ENCODE data around the gene ANKRD33. TPM values are rescaled to one million over a fixed set of nuclear protein-coding genes. Genes with fewer than 3 reads are reported as not detected.

The ANKRD33 gene
- total RNA-seq, 2 experiments from 2014 or later = not detected

DNA sequence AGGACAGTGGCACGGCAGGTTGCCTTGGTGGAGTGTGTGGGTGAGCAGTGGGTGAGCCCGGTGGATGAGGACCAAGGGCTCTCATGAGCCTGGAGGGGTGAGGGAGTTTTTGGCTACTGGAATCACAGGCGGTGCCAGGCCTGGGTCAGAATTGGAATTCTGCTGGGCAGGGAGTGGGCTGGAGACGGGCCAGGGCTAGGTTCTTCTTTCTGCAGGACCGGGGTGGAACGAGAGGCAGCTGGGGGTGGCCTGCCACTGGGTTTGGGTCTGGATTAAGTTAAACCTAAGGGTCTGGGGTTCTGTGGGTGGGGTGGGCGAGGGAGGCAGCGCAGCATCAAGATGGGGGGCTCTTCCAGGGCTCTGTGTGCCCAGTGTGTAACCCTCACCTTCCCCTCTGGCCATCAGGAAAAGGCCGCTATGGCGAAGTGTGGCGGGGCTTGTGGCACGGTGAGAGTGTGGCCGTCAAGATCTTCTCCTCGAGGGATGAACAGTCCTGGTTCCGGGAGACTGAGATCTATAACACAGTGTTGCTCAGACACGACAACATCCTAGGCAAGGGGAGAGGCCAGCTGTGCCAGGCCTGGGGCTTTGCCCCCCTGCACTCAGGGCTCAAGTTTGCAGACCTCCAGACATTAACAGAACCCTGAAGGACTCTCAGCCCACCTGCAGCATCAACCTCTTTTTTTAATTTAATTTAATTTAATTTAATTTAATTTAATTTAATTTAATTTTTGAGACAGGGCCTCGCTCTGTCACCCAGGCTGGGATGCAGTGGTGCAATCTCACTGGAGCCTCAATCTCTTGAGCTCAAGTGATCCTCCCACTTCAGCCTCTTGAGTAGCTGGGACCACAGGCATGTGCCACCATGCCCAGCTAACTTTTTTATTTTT, 26.4 kb downstream of the ANKRD33 start:
- no peak for TF ChIP-seq EZH2phosphoT487 (IDR thresholded peaks at IDR 0.05; ENCODE audit: borderline replicate concordance, low read depth, low read length)
- TF ChIP-seq, protein P1, sequence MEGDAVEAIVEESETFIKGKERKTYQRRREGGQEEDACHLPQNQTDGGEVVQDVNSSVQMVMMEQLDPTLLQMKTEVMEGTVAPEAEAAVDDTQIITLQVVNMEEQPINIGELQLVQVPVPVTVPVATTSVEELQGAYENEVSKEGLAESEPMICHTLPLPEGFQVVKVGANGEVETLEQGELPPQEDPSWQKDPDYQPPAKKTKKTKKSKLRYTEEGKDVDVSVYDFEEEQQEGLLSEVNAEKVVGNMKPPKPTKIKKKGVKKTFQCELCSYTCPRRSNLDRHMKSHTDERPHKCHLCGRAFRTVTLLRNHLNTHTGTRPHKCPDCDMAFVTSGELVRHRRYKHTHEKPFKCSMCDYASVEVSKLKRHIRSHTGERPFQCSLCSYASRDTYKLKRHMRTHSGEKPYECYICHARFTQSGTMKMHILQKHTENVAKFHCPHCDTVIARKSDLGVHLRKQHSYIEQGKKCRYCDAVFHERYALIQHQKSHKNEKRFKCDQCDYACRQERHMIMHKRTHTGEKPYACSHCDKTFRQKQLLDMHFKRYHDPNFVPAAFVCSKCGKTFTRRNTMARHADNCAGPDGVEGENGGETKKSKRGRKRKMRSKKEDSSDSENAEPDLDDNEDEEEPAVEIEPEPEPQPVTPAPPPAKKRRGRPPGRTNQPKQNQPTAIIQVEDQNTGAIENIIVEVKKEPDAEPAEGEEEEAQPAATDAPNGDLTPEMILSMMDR (conservative IDR thresholded peaks at IDR 0.05; ENCODE audit: low read length) = no peak
- no peaks in the 10 kb centered on the region for H3K36me3 ChIP-seq (ENCODE audit: insufficient read depth, low read length)
- intact Hi-C loops (cut with micrococcal nuclease; ENCODE audit: unreplicated experiment) = no loop called here
- H2AFZ ChIP-seq (ENCODE audit: low read length) = no peak overlapping the region
- H3K79me2 ChIP-seq (ENCODE audit: insufficient read depth, low read depth, low read length) = no peaks in the 10 kb centered on the region
- H4K20me1 ChIP-seq (ENCODE audit: insufficient read depth, low read length) = no peaks in the 10 kb centered on the region
- H3K4me2 ChIP-seq (ENCODE audit: low read length) = no peak overlapping the region
- no peak overlapping the region for H3K4me3 ChIP-seq (ENCODE audit: low read depth, low read length, poor library complexity, severe bottlenecking)
- no peaks in the 10 kb centered on the region for H3K9me2 ChIP-seq (ENCODE audit: insufficient read depth, low read length)
- H3K27ac ChIP-seq (ENCODE audit: low read depth, low read length, poor library complexity, severe bottlenecking) = no peak overlapping the region
- H3K9me3 ChIP-seq (ENCODE audit: low read length) = no peaks in the 10 kb centered on the region
- POLR2A ChIA-PET = no interaction called here
- CTCF ChIA-PET (ENCODE audit: unreplicated experiment) = no interaction called here
- no TSS peak for BruUV-seq (replicated peaks)
- no peaks in the 10 kb centered on the region for H3K4me1 ChIP-seq (ENCODE audit: insufficient read depth, low read length, poor library complexity, severe bottlenecking)
- DNase-seq (ENCODE audit: low spot score) = no peak

DNA sequence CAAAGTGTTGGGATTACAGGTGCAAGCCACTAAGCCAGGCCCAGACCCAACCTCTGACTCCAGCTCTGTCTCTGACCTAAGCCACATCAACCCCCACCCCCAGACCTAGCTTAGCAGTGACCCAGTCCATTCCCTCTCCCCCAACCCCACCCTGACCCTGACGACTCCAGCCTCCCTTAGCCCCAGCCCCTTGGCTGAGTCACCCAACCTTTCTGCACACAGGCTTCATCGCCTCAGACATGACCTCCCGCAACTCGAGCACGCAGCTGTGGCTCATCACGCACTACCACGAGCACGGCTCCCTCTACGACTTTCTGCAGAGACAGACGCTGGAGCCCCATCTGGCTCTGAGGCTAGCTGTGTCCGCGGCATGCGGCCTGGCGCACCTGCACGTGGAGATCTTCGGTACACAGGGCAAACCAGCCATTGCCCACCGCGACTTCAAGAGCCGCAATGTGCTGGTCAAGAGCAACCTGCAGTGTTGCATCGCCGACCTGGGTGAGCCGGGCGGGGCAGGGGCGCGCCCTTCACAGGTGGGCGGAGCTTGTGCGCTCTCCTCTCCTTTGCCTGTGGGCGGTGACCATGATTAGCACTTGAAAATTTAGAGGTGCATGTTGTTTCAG, 27.2 kb downstream of the ANKRD33 start:
- no peak for DNase-seq (ENCODE audit: low spot score)
- Histone ChIP-seq H3K4me3 (ENCODE audit: low read depth, low read length, poor library complexity, severe bottlenecking) (no peak overlapping the region), H3K79me2 (ENCODE audit: insufficient read depth, low read depth, low read length) (no peaks in the 10 kb centered on the region), H3K4me1 (ENCODE audit: insufficient read depth, low read length, poor library complexity, severe bottlenecking) (no peaks in the 10 kb centered on the region), H3K4me2 (ENCODE audit: low read length) (no peak overlapping the region), H3K36me3 (ENCODE audit: insufficient read depth, low read length) (no peaks in the 10 kb centered on the region), H3K9me3 (ENCODE audit: low read length) (no peaks in the 10 kb centered on the region), H3K9me2 (ENCODE audit: insufficient read depth, low read length) (no peaks in the 10 kb centered on the region), H4K20me1 (ENCODE audit: insufficient read depth, low read length) (no peaks in the 10 kb centered on the region), H3K27ac (ENCODE audit: low read depth, low read length, poor library complexity, severe bottlenecking) (no peak overlapping the region), H2AFZ (ENCODE audit: low read length) (no peak overlapping the region)
- intact Hi-C loops (cut with micrococcal nuclease; ENCODE audit: unreplicated experiment) = no loop called here
- BruUV-seq (replicated peaks) = no TSS peak
- POLR2A ChIA-PET = no interaction called here
- CTCF ChIA-PET (ENCODE audit: unreplicated experiment) = no interaction called here
- TF ChIP-seq, protein P1 (conservative IDR thresholded peaks at IDR 0.05; ENCODE audit: low read length) = no peak
- TF ChIP-seq EZH2phosphoT487 (IDR thresholded peaks at IDR 0.05; ENCODE audit: borderline replicate concordance, low read depth, low read length) = no peak

DNA sequence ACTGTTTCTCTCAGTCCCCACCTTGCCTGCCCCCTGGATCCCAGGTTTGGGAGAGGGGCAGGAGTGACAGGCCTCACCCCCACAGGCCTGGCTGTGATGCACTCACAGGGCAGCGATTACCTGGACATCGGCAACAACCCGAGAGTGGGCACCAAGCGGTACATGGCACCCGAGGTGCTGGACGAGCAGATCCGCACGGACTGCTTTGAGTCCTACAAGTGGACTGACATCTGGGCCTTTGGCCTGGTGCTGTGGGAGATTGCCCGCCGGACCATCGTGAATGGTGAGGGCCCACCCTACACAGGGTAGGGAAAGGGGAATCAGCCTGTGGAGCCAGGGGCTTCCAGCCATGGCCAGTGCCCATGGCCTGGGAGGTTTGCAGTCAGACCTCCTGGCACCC, 28.0 kb downstream of the ANKRD33 start:
- no peaks in the 10 kb centered on the region for H3K79me2 ChIP-seq (ENCODE audit: insufficient read depth, low read depth, low read length)
- no peaks in the 10 kb centered on the region for H3K9me3 ChIP-seq (ENCODE audit: low read length)
- intact Hi-C loops (cut with micrococcal nuclease; ENCODE audit: unreplicated experiment) = no loop called here
- no peak overlapping the region for H3K4me3 ChIP-seq (ENCODE audit: low read depth, low read length, poor library complexity, severe bottlenecking)
- POLR2A ChIA-PET = no interaction called here
- H3K27ac ChIP-seq (ENCODE audit: low read depth, low read length, poor library complexity, severe bottlenecking) = no peak overlapping the region
- H3K4me2 ChIP-seq (ENCODE audit: low read length) = no peak overlapping the region
- no peaks in the 10 kb centered on the region for H3K4me1 ChIP-seq (ENCODE audit: insufficient read depth, low read length, poor library complexity, severe bottlenecking)
- no peaks in the 10 kb centered on the region for H3K36me3 ChIP-seq (ENCODE audit: insufficient read depth, low read length)
- no peak overlapping the region for H2AFZ ChIP-seq (ENCODE audit: low read length)
- no TSS peak for BruUV-seq (replicated peaks)
- no peak for DNase-seq (ENCODE audit: low spot score)
- TF ChIP-seq EZH2phosphoT487 (IDR thresholded peaks at IDR 0.05; ENCODE audit: borderline replicate concordance, low read depth, low read length) = no peak
- TF ChIP-seq, protein P1 (conservative IDR thresholded peaks at IDR 0.05; ENCODE audit: low read length) = no peak
- CTCF ChIA-PET (ENCODE audit: unreplicated experiment) = no interaction called here
- H4K20me1 ChIP-seq (ENCODE audit: insufficient read depth, low read length) = no peaks in the 10 kb centered on the region
- no peaks in the 10 kb centered on the region for H3K9me2 ChIP-seq (ENCODE audit: insufficient read depth, low read length)
